Smooth muscle cell (in vitro differentiated cells): ENCODE results near the gene BIK. TPM values are rescaled to one million over a fixed set of nuclear protein-coding genes. Genes with fewer than 3 reads are reported as not detected.

Source experiments
- DNase-seq: peaks from one replicate; lab custom pipeline; 2025; ENCODE audit not compliant: unreplicated experiment; lab: John Stamatoyannopoulos, UW
- H2AFZ ChIP-seq: fragments of 200-600 bp; sonication (generic); 2 replicates; pipeline ENCODE4 v1.6.0; 2016; ENCODE audit warnings: antibody characterized with exemption, low read depth, mild to moderate bottlenecking
- H3F3A ChIP-seq: fragments of 200-600 bp; sonication (generic); 2 replicates; pipeline ENCODE4 v1.6.0; 2017; ENCODE audit warnings: antibody characterized with exemption, low read depth
- H3K27ac ChIP-seq: fragments of 200-600 bp; sonication (generic); 2 replicates; pipeline ENCODE4 v1.5.1; 2016; ENCODE audit warnings: low read depth, mild to moderate bottlenecking
- H3K27me3 ChIP-seq: fragments of 200-600 bp; sonication (generic); 2 replicates; pipeline ENCODE4 v1.6.1; 2016; ENCODE audit warnings: low read depth, mild to moderate bottlenecking
- H3K36me3 ChIP-seq: fragments of 200-600 bp; sonication (generic); 2 replicates; pipeline ENCODE4 v1.5.1; 2016; ENCODE audit warnings: low read depth
- H3K4me1 ChIP-seq: fragments of 200-600 bp; sonication (generic); 2 replicates; pipeline ENCODE4 v1.5.1; 2016; ENCODE audit warnings: low read depth
- H3K4me2 ChIP-seq: fragments of 200-600 bp; sonication (generic); 2 replicates; pipeline ENCODE4 v1.6.0; 2016; ENCODE audit warnings: mild to moderate bottlenecking
- H3K4me3 ChIP-seq: fragments of 200-600 bp; sonication (generic); 2 replicates; pipeline ENCODE4 v1.5.1; 2016; ENCODE audit warnings: mild to moderate bottlenecking
- H3K79me2 ChIP-seq: fragments of 200-600 bp; sonication (generic); 2 replicates; pipeline ENCODE4 v1.6.0; 2016; ENCODE audit warnings: low read depth, mild to moderate bottlenecking
- H3K9ac ChIP-seq: fragments of 200-600 bp; sonication (generic); 2 replicates; pipeline ENCODE4 v1.6.0; 2016; ENCODE audit warnings: low read depth
- H3K9me3 ChIP-seq: fragments of 200-600 bp; sonication (generic); replicated peaks from 2 replicates; pipeline ENCODE4 v1.5.1; 2016; ENCODE audit warnings: low read depth
- H4K20me1 ChIP-seq: fragments of 200-600 bp; sonication (generic); 2 replicates; pipeline ENCODE4 v1.6.0; 2016; ENCODE audit warnings: low read depth
- CTCF ChIP-seq: fragments of 200-600 bp; sonication (generic); IDR thresholded peaks from 2 replicates; pipeline ENCODE4 v1.5.1; 2017; ENCODE audit warnings: borderline replicate concordance, mild to moderate bottlenecking, antibody characterized with exemption; ENCODE audit not compliant: insufficient read depth, poor library complexity, severe bottlenecking
- WGBS: methylation state at CpG from one replicate; pipeline ENCODE4 v1.1.7; 2016; ENCODE audit warnings: low lambda C conversion rate; 5-methylcytosine and 5-hydroxymethylcytosine counted together
- polyA plus RNA-seq: library from polyadenylated mRNA; unstranded; fragments of >200 nt; fragmentation: Nextera tagmentation; extraction: Ambion mirVana; gene quantifications from 2 replicates; pipeline ENCODE4 v1.2.1, GENCODE V29; 2016
- total RNA-seq: library from RNA; depleted of rRNA; stranded (reverse); fragments of >200 nt; gene quantifications from 2 replicates; pipeline ENCODE4 v1.2.3, GENCODE V29; 2014

Gene BIK
- total and polyA plus RNA-seq, 2 experiments from 2014 or later: 1.9 to 3.9 TPM

- TF ChIP-seq CTCF: no peak
- no peaks in the 10 kb centered on the region for H3K4me1 ChIP-seq
- no peak overlapping the region for H3K4me3 ChIP-seq
- DNase-seq: no peak
- peaks cover 14% of the 10 kb centered on the region for H4K20me1 ChIP-seq
- no peak overlapping the region for H3K4me2 ChIP-seq
- no peak overlapping the region for H3K27ac ChIP-seq
- H3K9ac ChIP-seq: no peak overlapping the region
- no peaks in the 10 kb centered on the region for H3K27me3 ChIP-seq
- no peaks in the 10 kb centered on the region for H3K79me2 ChIP-seq
- H3K9me3 ChIP-seq: no peaks in the 10 kb centered on the region
- H3F3A ChIP-seq: no peaks in the 10 kb centered on the region
- no peaks in the 10 kb centered on the region for H3K36me3 ChIP-seq
- no peak overlapping the region for H2AFZ ChIP-seq
- 77% methylated on average over 16 of the region's 16 CpGs for WGBS
These were observed 54.1 kb downstream of the BIK start for GRCh38 chr22:43164636-43165035.

- WGBS: 84% methylated on average over 23 of the region's 23 CpGs
- Histone ChIP-seq H3F3A (no peaks in the 10 kb centered on the region), H3K4me1 (no peaks in the 10 kb centered on the region), H3K9me3 (no peaks in the 10 kb centered on the region), H3K27me3 (no peaks in the 10 kb centered on the region), H3K79me2 (no peaks in the 10 kb centered on the region), H3K27ac (no peak overlapping the region), H2AFZ (no peak overlapping the region), H4K20me1 (no peaks in the 10 kb centered on the region), H3K36me3 (no peaks in the 10 kb centered on the region), H3K9ac (no peak overlapping the region), H3K4me2 (no peak overlapping the region), H3K4me3 (no peak overlapping the region)
- TF ChIP-seq CTCF: no peak
- DNase-seq: no peak
These were observed 55.8 kb downstream of the BIK start for GRCh38 chr22:43166132-43166930.

- H3K9ac ChIP-seq: no peak overlapping the region
- TF ChIP-seq CTCF: no peak
These were observed 56.5 kb downstream of the BIK start for GRCh38 chr22:43167001-43167589.

More at GRCh38 chr22:43167001-43167589, 56.5 kb downstream of the BIK start:
- 97% methylated on average over 19 of the region's 19 CpGs for WGBS
- no peaks in the 10 kb centered on the region for H3F3A ChIP-seq
- no peaks in the 10 kb centered on the region for H3K79me2 ChIP-seq
- H2AFZ ChIP-seq: no peak overlapping the region
- no peak overlapping the region for H3K4me2 ChIP-seq
- no peaks in the 10 kb centered on the region for H3K36me3 ChIP-seq
- H3K27ac ChIP-seq: no peak overlapping the region
- no peaks in the 10 kb centered on the region for H4K20me1 ChIP-seq
- H3K4me3 ChIP-seq: no peak overlapping the region
- H3K9me3 ChIP-seq: no peaks in the 10 kb centered on the region
- no peak for DNase-seq
- no peaks in the 10 kb centered on the region for H3K27me3 ChIP-seq
- no peaks in the 10 kb centered on the region for H3K4me1 ChIP-seq
